Gastrocnemius medialis (tissue), 4 donors: ENCODE data around the gene CACNA1S. TPM values are rescaled to one million over a fixed set of nuclear protein-coding genes. Genes with fewer than 3 reads are reported as not detected.

Source experiments
- ATAC-seq, 2 donors: fragments of 150-250 bp; one replicate each; pipeline ENCODE4 v1.9.1; 2016
- DNase-seq, 2 donors: peaks; one replicate each; pipeline ENCODE4 v3.0.0-alpha.2; 2019
- H3K27ac ChIP-seq, 4 donors: fragments of 200-600 bp; sonication (generic); 1 replicate in 1 of 4; 2 replicates in 3 of 4; pipeline ENCODE4 v1.5.1; 2016 to 2018; ENCODE audit warnings: mild to moderate bottlenecking in 2 of 4, moderate library complexity in 1 of 4
- H3K27me3 ChIP-seq, 3 donors: fragments of 200-600 bp; sonication (generic) in 2 of 3; 1 replicate in 1 of 3; 2 replicates in 2 of 3; pipeline versions ENCODE4 v1.5.1 to v1.6.0; 2016 to 2019; ENCODE audit warnings: mild to moderate bottlenecking in 1 of 3, moderate library complexity in 1 of 3
- H3K36me3 ChIP-seq, 2 donors: fragments of 200-600 bp; sonication (generic) in 1 of 2; one replicate each; pipeline ENCODE4 v1.5.1; 2017 to 2018
- H3K4me1 ChIP-seq, 2 donors: fragments of 200-600 bp; sonication (generic) in 1 of 2; one replicate each; pipeline ENCODE4 v1.5.1; 2016 to 2017; ENCODE audit warnings: mild to moderate bottlenecking in 2 of 2
- H3K4me3 ChIP-seq, 4 donors: fragments of 200-600 bp; sonication (generic) in 3 of 4; 1 replicate in 1 of 4; 2 replicates in 3 of 4; pipeline ENCODE4 v1.5.1; 2016 to 2019; ENCODE audit warnings: mild to moderate bottlenecking in 2 of 4
- H3K9me3 ChIP-seq, 3 donors: fragments of 200-600 bp; sonication (generic) in 2 of 3; 1 replicate in 1 of 3; 2 replicates in 2 of 3; pipeline ENCODE4 v1.5.1; 2016 to 2019
- CTCF ChIP-seq, 5 experiments: fragments of 450-650 bp in 3 of 5; fragments of 200-600 bp in 2 of 5; sonication (generic) in 2 of 5; IDR thresholded peaks in 4 of 5; conservative IDR thresholded peaks in 1 of 5; 1 replicate in 4 of 5; 2 replicates in 1 of 5; pipeline ENCODE4 v1.5.1; 2016 to 2019; ENCODE audit warnings: antibody characterized with exemption in 5 of 5, mild to moderate bottlenecking in 3 of 5, moderate library complexity in 3 of 5
- POLR2A ChIP-seq, 2 donors: fragments of 450-650 bp; IDR thresholded peaks; one replicate each; pipeline ENCODE4 v1.6.1; 2017; ENCODE audit warnings: antibody characterized with exemption in 2 of 2, mild to moderate bottlenecking in 2 of 2, moderate library complexity in 2 of 2
- in situ Hi-C, 4 donors: fragments of 200-750 bp; cut with MboI; loops; one replicate each; pipeline versions ENCODE4 v1.15.0 to v1.8.0; 2017; ENCODE audit warnings: low sequenced_read_pairs in 4 of 4
- intact Hi-C: fragments of 100-400 bp; cut with DNase I; formaldehyde crosslinking; loops from one replicate; pipeline ENCODE4 v1.15.1; 2023; ENCODE audit warnings: low total_unique reads
- total RNA-seq, 4 donors: library from RNA; depleted of rRNA; stranded (reverse); fragments of >200 nt; gene quantifications; one replicate each; pipeline versions ENCODE4 v1.1.0 to v1.2.3, GENCODE V29; 2016

The CACNA1S gene
- total RNA-seq, 4 donors from 2014 or later, result 74.3 to 93.5 (median 81.2) TPM

GRCh38 chr1:201139306-201139705 lies 27.1 kb upstream of the CACNA1S start:
- intact Hi-C loops (no loop called here), in situ Hi-C loops (no loop called here)
- TF ChIP-seq POLR2A (IDR thresholded peaks at IDR 0.05) (no peak), CTCF (IDR thresholded peaks at IDR 0.05 in 4 of 5, conservative IDR thresholded peaks at IDR 0.05 in 1 of 5) (no peak)
- H3K4me1 ChIP-seq, result peaks cover 2 to 7% of the 10 kb centered on the region in 2 donors
- H3K27me3 ChIP-seq, result no peaks in the 10 kb centered on the region
- no peaks in the 10 kb centered on the region for H3K9me3 ChIP-seq
- ATAC-seq (no peak), DNase-seq (peak in 1 of 2 donors; percentile 7)
- no peak overlapping the region for H3K4me3 ChIP-seq
- H3K27ac ChIP-seq, result no peak overlapping the region
- peaks cover 0 to 19% of the 10 kb centered on the region in 2 donors for H3K36me3 ChIP-seq

- ATAC-seq (no peak), DNase-seq (no peak)
- no peaks in the 10 kb centered on the region for H3K27me3 ChIP-seq
- H3K9me3 ChIP-seq, result no peaks in the 10 kb centered on the region
- H3K4me1 ChIP-seq, result peaks cover 2 to 7% of the 10 kb centered on the region in 2 donors
- H3K36me3 ChIP-seq, result peaks cover 0 to 15% of the 10 kb centered on the region in 2 donors
- no peak for TF ChIP-seq POLR2A (IDR thresholded peaks at IDR 0.05)
- TF ChIP-seq CTCF (IDR thresholded peaks at IDR 0.05 in 4 of 5, conservative IDR thresholded peaks at IDR 0.05 in 1 of 5), result no peak
- intact Hi-C loops (no loop called here), in situ Hi-C loops (no loop called here)
- no peak overlapping the region for H3K4me3 ChIP-seq
- H3K27ac ChIP-seq, result peak overlapping the region in 2 of 4 donors; percentile 58 to 64
Observed at GRCh38 chr1:201138311-201138840, 26.1 kb upstream of the CACNA1S start.

- no peaks in the 10 kb centered on the region for H3K27me3 ChIP-seq
- H3K4me1 ChIP-seq, result peaks cover 2 to 7% of the 10 kb centered on the region in 2 donors
- no peak overlapping the region for H3K4me3 ChIP-seq
- no peaks in the 10 kb centered on the region for H3K9me3 ChIP-seq
- TF ChIP-seq CTCF (IDR thresholded peaks at IDR 0.05 in 4 of 5, conservative IDR thresholded peaks at IDR 0.05 in 1 of 5) (no peak), POLR2A (IDR thresholded peaks at IDR 0.05) (no peak)
- DNase-seq (peak in 1 of 2 donors; percentile 55), ATAC-seq (peak; percentile 70 to 76)
- H3K27ac ChIP-seq, result peak overlapping the region in 3 of 4 donors; percentile 56 to 64 (median 58)
- H3K36me3 ChIP-seq, result peaks cover 0 to 9% of the 10 kb centered on the region in 2 donors
- in situ Hi-C loops (no loop called here), intact Hi-C loops (no loop called here)
Observed at GRCh38 chr1:201137579-201138310, 25.5 kb upstream of the CACNA1S start.

- H3K27me3 ChIP-seq, result no peaks in the 10 kb centered on the region
- intact Hi-C loops (no loop called here), in situ Hi-C loops (no loop called here)
- peaks cover 2 to 7% of the 10 kb centered on the region in 2 donors for H3K4me1 ChIP-seq
- DNase-seq (no peak), ATAC-seq (no peak)
- peak overlapping the region in 1 of 4 donors; percentile 64 for H3K27ac ChIP-seq
- H3K4me3 ChIP-seq, result no peak overlapping the region
- H3K9me3 ChIP-seq, result no peaks in the 10 kb centered on the region
- TF ChIP-seq CTCF (IDR thresholded peaks at IDR 0.05 in 4 of 5, conservative IDR thresholded peaks at IDR 0.05 in 1 of 5), result no peak
- TF ChIP-seq POLR2A (IDR thresholded peaks at IDR 0.05), result no peak
- peaks cover 0 to 7% of the 10 kb centered on the region in 2 donors for H3K36me3 ChIP-seq
Observed at GRCh38 chr1:201137024-201137392, 24.8 kb upstream of the CACNA1S start.
